ENCODE data around the gene ABLIM2. TPM values are rescaled to one million over a fixed set of nuclear protein-coding genes. Genes with fewer than 3 reads are reported as not detected.

The ABLIM2 gene
- total RNA-seq, 4 donors from 2014 or later, result 4.2 to 28.5 (median 8.7) TPM

GRCh38 chr4:8035371-8035780 is 123.2 kb downstream of the ABLIM2 start:
- Histone ChIP-seq H3K27ac (replicated peaks in 1 of 4) (no peak overlapping the region), H3K27me3 (no peaks in the 10 kb centered on the region), H3K4me1 (no peaks in the 10 kb centered on the region), H3K9me3 (no peaks in the 10 kb centered on the region), H3K36me3 (peaks cover 0 to 23% (median 6%) of the 10 kb centered on the region in 4 donors), H3K4me3 (no peak overlapping the region)
- 78% methylated on average over 11 of the region's 13 CpGs for WGBS
- no peak for DNase-seq (ENCODE audit: extremely low spot score)
- intact Hi-C loops (cut with DNase I), result no loop called here
- TF ChIP-seq POLR2A (IDR thresholded peaks at IDR 0.05; ENCODE audit: low read depth) (no peak), POLR2AphosphoS5 (IDR thresholded peaks at IDR 0.05) (no peak), EP300 (IDR thresholded peaks at IDR 0.05) (no peak), CTCF (IDR thresholded peaks at IDR 0.05) (no peak)

- 93% methylated on average over 9 of the region's 11 CpGs for WGBS
- no peaks in the 10 kb centered on the region for H3K4me1 ChIP-seq
- no peaks in the 10 kb centered on the region for H3K9me3 ChIP-seq
- no peak overlapping the region for H3K4me3 ChIP-seq
- TF ChIP-seq CTCF (IDR thresholded peaks at IDR 0.05) (no peak), POLR2AphosphoS5 (IDR thresholded peaks at IDR 0.05) (no peak), POLR2A (IDR thresholded peaks at IDR 0.05; ENCODE audit: low read depth) (no peak), EP300 (IDR thresholded peaks at IDR 0.05) (no peak)
- no peaks in the 10 kb centered on the region for H3K27me3 ChIP-seq
- intact Hi-C loops (cut with DNase I), result no loop called here
- no peak for DNase-seq (ENCODE audit: extremely low spot score)
- H3K27ac ChIP-seq (replicated peaks in 1 of 4), result no peak overlapping the region
- peaks cover 0 to 24% (median 8%) of the 10 kb centered on the region in 4 donors for H3K36me3 ChIP-seq
Measured at GRCh38 chr4:8033829-8034528, 124.6 kb downstream of the ABLIM2 start.

GRCh38 chr4:8033067-8033755 is 125.4 kb downstream of the ABLIM2 start:
- DNase-seq (ENCODE audit: extremely low spot score), result no peak
- intact Hi-C loops (cut with DNase I), result no loop called here
- TF ChIP-seq CTCF (IDR thresholded peaks at IDR 0.05) (no peak), EP300 (IDR thresholded peaks at IDR 0.05) (no peak), POLR2AphosphoS5 (IDR thresholded peaks at IDR 0.05) (no peak), POLR2A (IDR thresholded peaks at IDR 0.05; ENCODE audit: low read depth) (no peak)
- no peaks in the 10 kb centered on the region for H3K9me3 ChIP-seq
- no peak overlapping the region for H3K27ac ChIP-seq (replicated peaks in 1 of 4)
- no peaks in the 10 kb centered on the region for H3K27me3 ChIP-seq
- WGBS, result 83% methylated on average over 17 of the region's 17 CpGs
- no peaks in the 10 kb centered on the region for H3K4me1 ChIP-seq
- peaks cover 0 to 27% (median 10%) of the 10 kb centered on the region in 4 donors for H3K36me3 ChIP-seq
- no peak overlapping the region for H3K4me3 ChIP-seq

- TF ChIP-seq CTCF (IDR thresholded peaks at IDR 0.05) (no peak), POLR2A (IDR thresholded peaks at IDR 0.05; ENCODE audit: low read depth) (no peak), EP300 (IDR thresholded peaks at IDR 0.05) (no peak), POLR2AphosphoS5 (IDR thresholded peaks at IDR 0.05) (no peak)
- no peaks in the 10 kb centered on the region for H3K27me3 ChIP-seq
- WGBS, result 91% methylated on average over 23 of the region's 23 CpGs
- H3K36me3 ChIP-seq, result peaks cover 0 to 35% (median 10%) of the 10 kb centered on the region in 4 donors
- DNase-seq (ENCODE audit: extremely low spot score), result no peak
- no peaks in the 10 kb centered on the region for H3K4me1 ChIP-seq
- H3K27ac ChIP-seq (replicated peaks in 1 of 4), result no peak overlapping the region
- H3K4me3 ChIP-seq, result no peak overlapping the region
- no peaks in the 10 kb centered on the region for H3K9me3 ChIP-seq
- intact Hi-C loops (cut with DNase I), result no loop called here
Measured at GRCh38 chr4:8032381-8032780, 126.2 kb downstream of the ABLIM2 start.
